PC-9 (cell line): ENCODE data around the gene SPINK8.

Experiments used
- EZH2 ChIP-seq: fragments of 200-600 bp; sonication (generic); IDR thresholded peaks from 2 replicates; pipeline ENCODE4 v1.8.0; 2017; ENCODE audit warnings: antibody characterized with exemption, low read depth
- TF ChIP-seq, protein P1 (sequence below): fragments of 200-600 bp; sonication (generic); conservative IDR thresholded peaks from 2 replicates; pipeline ENCODE4 v1.6.1; 2017; ENCODE audit warnings: mixed run types, antibody characterized with exemption, mild to moderate bottlenecking, moderate library complexity

DNA sequence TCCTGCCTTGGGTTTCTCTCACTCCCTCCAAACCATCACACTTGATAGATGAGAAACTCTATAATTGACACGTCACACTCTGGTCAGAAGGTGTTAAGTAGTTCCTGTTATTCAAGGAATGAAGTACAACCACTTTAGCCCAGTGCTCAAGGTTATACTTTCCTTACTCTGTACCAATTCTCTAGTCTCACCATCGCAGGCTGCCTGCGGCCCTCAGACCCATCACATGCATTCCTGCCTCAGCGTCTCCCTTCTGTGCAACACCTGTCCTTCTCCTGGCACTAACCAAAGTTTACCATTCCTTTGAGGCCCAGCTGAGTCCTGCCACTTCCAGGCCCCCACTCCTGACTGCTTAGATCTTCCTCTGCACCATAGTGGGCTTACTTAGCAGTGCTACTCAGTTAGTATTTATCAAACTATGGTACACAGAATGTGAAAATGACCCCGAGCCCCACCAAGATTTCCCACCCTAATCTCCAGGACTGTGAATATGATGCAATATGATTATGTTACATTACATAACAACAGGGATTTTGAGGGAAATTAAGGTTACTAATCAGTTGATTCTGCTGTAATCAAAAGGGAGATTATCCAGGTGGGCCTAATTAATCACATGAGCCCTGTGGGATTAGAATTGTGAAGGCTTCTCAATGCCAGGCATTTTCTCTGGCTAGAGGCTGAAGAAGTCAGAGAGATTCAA is 36.2 kb downstream of the SPINK8 start:
- TF ChIP-seq EZH2 = no peak
- TF ChIP-seq, protein P1, sequence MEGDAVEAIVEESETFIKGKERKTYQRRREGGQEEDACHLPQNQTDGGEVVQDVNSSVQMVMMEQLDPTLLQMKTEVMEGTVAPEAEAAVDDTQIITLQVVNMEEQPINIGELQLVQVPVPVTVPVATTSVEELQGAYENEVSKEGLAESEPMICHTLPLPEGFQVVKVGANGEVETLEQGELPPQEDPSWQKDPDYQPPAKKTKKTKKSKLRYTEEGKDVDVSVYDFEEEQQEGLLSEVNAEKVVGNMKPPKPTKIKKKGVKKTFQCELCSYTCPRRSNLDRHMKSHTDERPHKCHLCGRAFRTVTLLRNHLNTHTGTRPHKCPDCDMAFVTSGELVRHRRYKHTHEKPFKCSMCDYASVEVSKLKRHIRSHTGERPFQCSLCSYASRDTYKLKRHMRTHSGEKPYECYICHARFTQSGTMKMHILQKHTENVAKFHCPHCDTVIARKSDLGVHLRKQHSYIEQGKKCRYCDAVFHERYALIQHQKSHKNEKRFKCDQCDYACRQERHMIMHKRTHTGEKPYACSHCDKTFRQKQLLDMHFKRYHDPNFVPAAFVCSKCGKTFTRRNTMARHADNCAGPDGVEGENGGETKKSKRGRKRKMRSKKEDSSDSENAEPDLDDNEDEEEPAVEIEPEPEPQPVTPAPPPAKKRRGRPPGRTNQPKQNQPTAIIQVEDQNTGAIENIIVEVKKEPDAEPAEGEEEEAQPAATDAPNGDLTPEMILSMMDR = no peak
